Measurements from ENCODE around the gene ZNF410.

GRCh38 chr14:73851567-73852382 lies 34.9 kb upstream of the ZNF410 start, which contains the start of gene PTGR2:
- TF ChIP-seq POLR2A (IDR thresholded peaks at IDR 0.05): peak; percentile 3 to 88
- peak in 3 of 6 experiments; percentile 7 to 35 (median 22) for TF ChIP-seq CTCF (IDR thresholded peaks at IDR 0.05)

Measured in thyroid gland (tissue), 4 donors.